K562 (cell line): ENCODE results near the gene DHDDS. TPM values are rescaled to one million over a fixed set of nuclear protein-coding genes. Genes with fewer than 3 reads are reported as not detected.

Source experiments
- ARHGAP35 ChIP-seq: fragments of 450-650 bp; IDR thresholded peaks from 2 replicates; pipeline ENCODE4 v1.6.1; 2018; ENCODE audit not compliant: partially characterized antibody
- ARID2 ChIP-seq: fragments of 450-650 bp; IDR thresholded peaks from 2 replicates; pipeline ENCODE4 v1.6.1; 2017; ENCODE audit warnings: antibody characterized with exemption, mild to moderate bottlenecking
- CC2D1A ChIP-seq: fragments of 450-650 bp; IDR thresholded peaks from 2 replicates; pipeline ENCODE4 v1.6.1; 2017; ENCODE audit warnings: mild to moderate bottlenecking
- EP400 ChIP-seq: fragments of 450-650 bp; IDR thresholded peaks from 2 replicates; pipeline ENCODE4 v1.6.1; 2017; ENCODE audit warnings: antibody characterized with exemption, mild to moderate bottlenecking, moderate library complexity
- GATAD2A ChIP-seq: fragments of 450-650 bp; IDR thresholded peaks from 2 replicates; pipeline ENCODE4 v1.6.1; 2017
- HDAC6 ChIP-seq: IDR thresholded peaks from 2 replicates; pipeline ENCODE4 v1.6.1; 2012; ENCODE audit warnings: low read depth, mild to moderate bottlenecking, control low read depth, inconsistent platforms, low read length, moderate library complexity
- HNRNPLL ChIP-seq: fragments of 200-400 bp; formaldehyde crosslinking; IDR thresholded peaks from 2 replicates; pipeline ENCODE4 v1.6.1; 2017; ENCODE audit warnings: low read length, low read depth, mild to moderate bottlenecking; ENCODE audit not compliant: poor library complexity, severe bottlenecking
- MCM7 ChIP-seq, 2 experiments: fragments of 450-650 bp; IDR thresholded peaks; 2 replicates each; pipeline ENCODE4 v1.6.1; 2016 to 2018
- RBBP5 ChIP-seq: fragments of 200-600 bp; sonication (generic); IDR thresholded peaks from 2 replicates; pipeline ENCODE4 v1.6.1; 2012; ENCODE audit warnings: borderline replicate concordance, mild to moderate bottlenecking, low read length, control low read depth, inconsistent platforms; ENCODE audit not compliant: insufficient read depth, poor library complexity, severe bottlenecking
- SMARCE1 ChIP-seq: fragments of 450-650 bp; IDR thresholded peaks from 2 replicates; pipeline ENCODE4 v1.7.1; 2016; ENCODE audit warnings: mild to moderate bottlenecking
- TCFL5 ChIP-seq: fragments of 250-450 bp; sonication (Bioruptor Pico); conservative IDR thresholded peaks from 2 replicates; pipeline ENCODE4 v1.6.1; 2021; ENCODE audit warnings: mild to moderate bottlenecking, moderate library complexity, matching md5 sums
- ZNF124 ChIP-seq: sonication (generic); formaldehyde crosslinking; IDR thresholded peaks from 2 replicates; pipeline ENCODE4 v1.8.1; 2022; ENCODE audit warnings: missing genetic modification reagents
- ZNF212 ChIP-seq: fragments of 450-650 bp; formaldehyde crosslinking; IDR thresholded peaks from 2 replicates; pipeline ENCODE4 v1.4.0; 2020; ENCODE audit warnings: mild to moderate bottlenecking
- ZNF253 ChIP-seq: fragments of 250-450 bp; sonication (Bioruptor Pico); conservative IDR thresholded peaks from 2 replicates; pipeline ENCODE4 v1.6.1; 2021; ENCODE audit warnings: mild to moderate bottlenecking
- ZNF77 ChIP-seq: fragments of 250-450 bp; sonication (Bioruptor Pico); IDR thresholded peaks from 2 replicates; pipeline ENCODE4 v1.5.0; 2020
- polyA plus RNA-seq, 8 experiments: library from polyadenylated mRNA; depleted of rRNA in 4 of 8; stranded (reverse) in 5 of 8; unstranded in 3 of 8; fragments of >200 nt; fragmentation: Nextera tagmentation in 2 of 8; fragmentation: Illumina TruSeq in 1 of 8; extraction: Ambion mirVana in 2 of 8; extraction: Trizol in 1 of 8; gene quantifications; 2 replicates each; pipeline versions ENCODE4 v1.2.1 to v1.2.3, GENCODE V29; 2011 to 2014; ENCODE audit warnings: inconsistent platforms in 1 of 8, missing spikeins in 1 of 8
- total RNA-seq, 7 experiments: library from RNA; depleted of rRNA in 6 of 7; stranded (reverse); fragments of >200 nt in 6 of 7; fragmentation: Illumina TruSeq in 2 of 7; extraction: Trizol in 2 of 7; gene quantifications; 2 replicates each; pipeline versions ENCODE4 v1.2.1 to v1.2.3, GENCODE V29; 2011 to 2021; ENCODE audit warnings: low replicate concordance in 1 of 7
- TF ChIP-seq, protein P1 (sequence below): sonication (generic); formaldehyde crosslinking; IDR thresholded peaks from 2 replicates; pipeline ENCODE4 v1.8.0; 2022; ENCODE audit warnings: missing genetic modification reagents, mild to moderate bottlenecking, moderate library complexity, borderline replicate concordance
- TF ChIP-seq, protein P2 (sequence below), 2 experiments: IDR thresholded peaks; 2 replicates each; pipeline ENCODE4 v1.6.1; 2011; ENCODE audit warnings: borderline replicate concordance in 1 of 2, control low read depth in 1 of 2, low read depth in 1 of 2, low read length in 1 of 2, mild to moderate bottlenecking in 1 of 2, mixed read lengths in 1 of 2, moderate library complexity in 1 of 2; ENCODE audit not compliant: insufficient read depth in 1 of 2, insufficient read length in 1 of 2, poor library complexity in 1 of 2, severe bottlenecking in 1 of 2; ENCODE audit errors: extremely low read depth in 1 of 2
- TF ChIP-seq, protein P3 (sequence below): fragments of 250-450 bp; sonication (Bioruptor Pico); IDR thresholded peaks from 2 replicates; pipeline ENCODE4 v1.4.0; 2020; ENCODE audit warnings: borderline replicate concordance
- TF ChIP-seq, protein P4 (sequence below): fragments of 250-450 bp; sonication (Bioruptor Pico); IDR thresholded peaks from 2 replicates; pipeline ENCODE4 v1.5.0; 2021; ENCODE audit warnings: mild to moderate bottlenecking, moderate library complexity
- TF ChIP-seq, protein P5 (sequence below): fragments of 450-650 bp; formaldehyde crosslinking; IDR thresholded peaks from 2 replicates; pipeline ENCODE4 v1.4.0; 2020; ENCODE audit warnings: mild to moderate bottlenecking, moderate library complexity

Gene DHDDS
- total and polyA plus RNA-seq, 9 of the 15 experiments (the other 6 are each of a cell fraction or from before 2014, with no cell fraction given): 33.3 to 55.0 (median 44.3) TPM

DNA sequence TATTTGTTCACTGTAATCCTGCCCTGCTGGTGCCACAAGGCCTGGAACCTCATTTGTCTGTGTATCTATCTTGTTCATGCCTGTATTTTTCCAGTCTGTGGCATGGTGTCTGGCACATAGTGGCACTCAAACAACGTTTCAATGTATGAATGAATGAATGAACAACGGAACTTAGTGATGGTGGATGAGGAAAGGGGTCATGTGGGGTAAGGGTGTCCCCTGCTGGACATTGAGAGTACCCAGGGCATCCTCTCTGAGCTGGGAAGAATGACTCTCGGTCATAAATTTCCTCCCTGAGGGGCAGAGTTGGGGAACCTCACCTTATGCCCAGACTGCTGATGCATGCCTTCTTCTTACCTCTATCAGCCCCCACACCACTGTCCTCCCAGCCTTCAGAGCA, 40.7 kb upstream of the DHDDS start (continued):
- peak; percentile 87 for TF ChIP-seq CC2D1A
- no peak for TF ChIP-seq GATAD2A
- no peak for TF ChIP-seq ARHGAP35
- no peak for TF ChIP-seq RBBP5
- no peak for TF ChIP-seq TCFL5 (CRISPR knock-in tag)
- peak; percentile 96 for TF ChIP-seq ARID2
- TF ChIP-seq, protein P1, sequence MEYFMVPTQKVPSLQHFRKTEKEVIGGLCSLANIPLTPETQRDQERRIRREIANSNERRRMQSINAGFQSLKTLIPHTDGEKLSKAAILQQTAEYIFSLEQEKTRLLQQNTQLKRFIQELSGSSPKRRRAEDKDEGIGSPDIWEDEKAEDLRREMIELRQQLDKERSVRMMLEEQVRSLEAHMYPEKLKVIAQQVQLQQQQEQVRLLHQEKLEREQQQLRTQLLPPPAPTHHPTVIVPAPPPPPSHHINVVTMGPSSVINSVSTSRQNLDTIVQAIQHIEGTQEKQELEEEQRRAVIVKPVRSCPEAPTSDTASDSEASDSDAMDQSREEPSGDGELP: peak; percentile 14; the same call in 1 of the 2 replicates
- no peak for TF ChIP-seq SMARCE1
- no peak for TF ChIP-seq ZNF77 (CRISPR knock-in tag)
- no peak for TF ChIP-seq ZNF253 (CRISPR knock-in tag)
- TF ChIP-seq MCM7 (IDR thresholded peaks at IDR 0.05): no peak
- TF ChIP-seq HDAC6: no peak
- peak; percentile 29; the same call in 1 of the 2 replicates for TF ChIP-seq EP400
- TF ChIP-seq, protein P2, sequence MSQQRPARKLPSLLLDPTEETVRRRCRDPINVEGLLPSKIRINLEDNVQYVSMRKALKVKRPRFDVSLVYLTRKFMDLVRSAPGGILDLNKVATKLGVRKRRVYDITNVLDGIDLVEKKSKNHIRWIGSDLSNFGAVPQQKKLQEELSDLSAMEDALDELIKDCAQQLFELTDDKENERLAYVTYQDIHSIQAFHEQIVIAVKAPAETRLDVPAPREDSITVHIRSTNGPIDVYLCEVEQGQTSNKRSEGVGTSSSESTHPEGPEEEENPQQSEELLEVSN (IDR thresholded peaks at IDR 0.05; ENCODE audit: borderline replicate concordance in 1 of 2, extremely low read depth in 1 of 2, insufficient read depth in 1 of 2, insufficient read length in 1 of 2, low read depth in 1 of 2, low read length in 1 of 2, poor library complexity in 1 of 2, severe bottlenecking in 1 of 2): no peak
- TF ChIP-seq, protein P3, sequence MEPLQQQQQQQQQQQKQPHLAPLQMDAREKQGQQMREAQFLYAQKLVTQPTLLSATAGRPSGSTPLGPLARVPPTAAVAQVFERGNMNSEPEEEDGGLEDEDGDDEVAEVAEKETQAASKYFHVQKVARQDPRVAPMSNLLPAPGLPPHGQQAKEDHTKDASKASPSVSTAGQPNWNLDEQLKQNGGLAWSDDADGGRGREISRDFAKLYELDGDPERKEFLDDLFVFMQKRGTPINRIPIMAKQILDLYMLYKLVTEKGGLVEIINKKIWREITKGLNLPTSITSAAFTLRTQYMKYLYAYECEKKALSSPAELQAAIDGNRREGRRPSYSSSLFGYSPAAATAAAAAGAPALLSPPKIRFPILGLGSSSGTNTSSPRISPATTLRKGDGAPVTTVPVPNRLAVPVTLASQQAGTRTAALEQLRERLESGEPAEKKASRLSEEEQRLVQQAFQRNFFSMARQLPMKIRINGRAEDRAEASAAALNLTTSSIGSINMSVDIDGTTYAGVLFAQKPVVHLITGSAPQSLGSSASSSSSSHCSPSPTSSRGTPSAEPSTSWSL (CRISPR knock-in tag): no peak
- TF ChIP-seq ZNF124 (CRISPR knock-in tag): no peak
- TF ChIP-seq, protein P4, sequence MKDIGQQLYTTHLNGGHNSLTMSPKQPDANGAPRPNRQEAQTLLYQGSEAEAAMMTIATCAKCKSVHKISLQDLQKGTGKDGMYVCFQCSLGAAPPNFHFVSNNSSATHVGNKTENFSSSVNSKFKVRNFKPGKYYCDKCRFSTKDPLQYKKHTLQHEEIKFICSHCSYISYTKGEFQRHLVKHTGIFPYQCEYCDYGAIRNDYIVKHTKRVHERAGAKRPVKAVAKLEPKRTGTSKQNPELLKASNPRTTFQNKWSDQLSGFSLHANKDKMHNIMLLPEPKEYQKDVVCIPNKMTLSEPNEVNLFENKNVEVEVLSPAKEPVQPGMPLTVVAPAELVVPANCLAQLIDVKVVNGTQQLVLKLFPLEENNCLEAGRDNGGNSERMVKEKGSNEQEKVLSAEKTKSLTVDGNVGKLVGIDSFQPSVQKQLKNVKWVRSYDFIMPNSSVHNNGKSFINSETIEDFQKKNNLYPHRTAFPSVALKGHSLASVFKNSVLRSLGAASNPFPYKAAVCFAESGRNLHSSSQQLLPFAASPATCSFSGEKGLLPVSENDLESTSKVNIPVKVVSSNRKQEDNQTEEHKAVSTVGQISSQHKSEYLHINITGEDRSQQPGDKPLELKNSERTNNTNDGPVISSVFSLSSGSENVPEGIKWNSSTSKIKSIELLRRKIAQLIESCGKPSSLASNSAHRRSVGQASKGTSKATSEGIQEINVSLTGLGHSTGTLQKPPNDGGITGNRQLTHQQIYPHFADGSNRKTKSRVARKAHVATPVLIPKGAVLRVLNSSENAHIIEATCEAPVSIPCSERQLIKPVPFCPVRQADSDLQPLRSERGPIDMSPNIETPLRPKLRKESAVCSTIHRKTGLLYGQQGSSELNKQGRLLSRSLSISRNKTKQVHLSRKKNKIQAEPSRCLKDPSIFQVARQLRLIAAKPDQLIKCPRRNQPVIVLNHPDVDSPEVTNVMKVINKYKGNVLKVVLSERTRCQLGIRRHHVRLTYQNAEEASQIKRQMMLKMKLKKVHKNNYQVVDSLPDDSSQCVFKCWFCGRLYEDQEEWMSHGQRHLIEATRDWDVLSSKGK (CRISPR knock-in tag): no peak
- no peak for TF ChIP-seq HNRNPLL
- TF ChIP-seq, protein P5, sequence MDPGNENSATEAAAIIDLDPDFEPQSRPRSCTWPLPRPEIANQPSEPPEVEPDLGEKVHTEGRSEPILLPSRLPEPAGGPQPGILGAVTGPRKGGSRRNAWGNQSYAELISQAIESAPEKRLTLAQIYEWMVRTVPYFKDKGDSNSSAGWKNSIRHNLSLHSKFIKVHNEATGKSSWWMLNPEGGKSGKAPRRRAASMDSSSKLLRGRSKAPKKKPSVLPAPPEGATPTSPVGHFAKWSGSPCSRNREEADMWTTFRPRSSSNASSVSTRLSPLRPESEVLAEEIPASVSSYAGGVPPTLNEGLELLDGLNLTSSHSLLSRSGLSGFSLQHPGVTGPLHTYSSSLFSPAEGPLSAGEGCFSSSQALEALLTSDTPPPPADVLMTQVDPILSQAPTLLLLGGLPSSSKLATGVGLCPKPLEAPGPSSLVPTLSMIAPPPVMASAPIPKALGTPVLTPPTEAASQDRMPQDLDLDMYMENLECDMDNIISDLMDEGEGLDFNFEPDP: no peak
- TF ChIP-seq ZNF212: no peak
